Measurements from ENCODE around the gene CRKL. TPM values are rescaled to one million over a fixed set of nuclear protein-coding genes. Genes with fewer than 3 reads are reported as not detected.

Gene CRKL
- total RNA-seq, 1 donor from 2014 or later: 37.1 TPM

DNA sequence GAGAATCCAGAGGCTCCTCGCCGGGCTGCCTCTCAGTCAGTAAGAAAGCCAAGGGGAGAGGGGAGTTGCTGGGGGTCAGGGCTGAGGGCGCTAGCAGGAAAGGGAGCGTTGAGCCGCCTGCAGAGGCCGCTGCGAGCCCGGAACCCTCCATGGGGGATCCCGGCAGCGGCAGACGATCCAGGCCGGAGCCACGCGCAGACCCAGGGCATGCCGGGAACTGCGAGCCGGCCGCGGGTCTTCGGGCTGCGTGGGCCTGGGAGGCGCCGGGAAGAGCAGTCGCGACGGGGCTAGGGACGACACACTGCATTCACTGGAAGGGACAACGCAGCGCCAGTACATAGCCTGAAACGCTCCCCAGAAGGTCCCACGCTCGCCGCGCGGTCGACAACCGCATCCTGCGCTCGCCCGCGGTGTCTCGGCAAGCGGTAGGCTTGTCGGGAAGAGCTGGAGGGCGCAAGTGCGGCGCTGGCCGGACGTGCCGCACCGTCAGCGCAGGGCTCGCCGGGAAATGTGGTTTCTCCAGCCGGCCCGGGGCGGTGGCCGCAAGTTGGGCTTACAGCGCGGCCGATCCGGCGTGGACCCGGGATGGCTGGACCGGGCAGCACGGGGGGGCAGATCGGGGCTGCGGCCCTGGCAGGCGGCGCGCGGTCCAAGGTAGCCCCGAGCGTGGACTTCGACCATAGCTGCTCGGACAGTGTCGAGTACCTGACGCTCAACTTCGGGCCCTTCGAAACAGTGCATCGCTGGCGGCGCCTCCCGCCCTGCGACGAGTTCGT is 64.8 kb downstream of the CRKL start, which contains the start of gene LZTR1:
Gene LZTR1, plus strand, starts transcription at position 511 of the 776 bp plus-strand sequence. Its CDS starts 75 bp downstream, at position 586.
- DNase-seq (ENCODE audit: low spot score): peak; percentile 90

- no peak for DNase-seq (ENCODE audit: low spot score)
Measured at GRCh38 chr22:20982563-20982882, 65.3 kb downstream of the CRKL start.

- no peak for DNase-seq (ENCODE audit: low spot score)
Measured at GRCh38 chr22:20983081-20983771, 66.0 kb downstream of the CRKL start.

- DNase-seq (ENCODE audit: low spot score): no peak
Measured at GRCh38 chr22:20985720-20986119, 68.5 kb downstream of the CRKL start.

- no peak for DNase-seq (ENCODE audit: low spot score)
Measured at GRCh38 chr22:20986365-20986764, 69.2 kb downstream of the CRKL start.

DNA sequence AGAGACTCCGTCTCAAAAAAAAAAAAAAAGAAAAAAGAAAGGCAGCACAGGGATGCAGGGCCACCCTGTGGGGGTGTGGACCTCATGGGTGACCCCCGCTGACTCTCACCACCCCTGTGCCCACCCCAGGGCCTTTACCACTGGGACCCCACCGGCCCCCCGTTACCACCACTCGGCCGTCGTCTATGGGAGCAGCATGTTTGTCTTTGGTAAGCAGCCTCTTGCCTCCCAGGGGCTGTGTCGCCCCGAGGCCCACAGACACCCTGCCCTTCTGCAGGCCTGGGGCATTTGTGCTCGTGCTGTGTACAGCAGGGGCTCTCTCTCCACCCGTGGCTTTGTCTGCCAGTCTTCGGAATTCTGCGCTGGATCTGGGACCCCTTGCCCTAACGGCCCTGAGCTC is 70.2 kb downstream of the CRKL start:
- no peak for DNase-seq (ENCODE audit: low spot score)

DNA sequence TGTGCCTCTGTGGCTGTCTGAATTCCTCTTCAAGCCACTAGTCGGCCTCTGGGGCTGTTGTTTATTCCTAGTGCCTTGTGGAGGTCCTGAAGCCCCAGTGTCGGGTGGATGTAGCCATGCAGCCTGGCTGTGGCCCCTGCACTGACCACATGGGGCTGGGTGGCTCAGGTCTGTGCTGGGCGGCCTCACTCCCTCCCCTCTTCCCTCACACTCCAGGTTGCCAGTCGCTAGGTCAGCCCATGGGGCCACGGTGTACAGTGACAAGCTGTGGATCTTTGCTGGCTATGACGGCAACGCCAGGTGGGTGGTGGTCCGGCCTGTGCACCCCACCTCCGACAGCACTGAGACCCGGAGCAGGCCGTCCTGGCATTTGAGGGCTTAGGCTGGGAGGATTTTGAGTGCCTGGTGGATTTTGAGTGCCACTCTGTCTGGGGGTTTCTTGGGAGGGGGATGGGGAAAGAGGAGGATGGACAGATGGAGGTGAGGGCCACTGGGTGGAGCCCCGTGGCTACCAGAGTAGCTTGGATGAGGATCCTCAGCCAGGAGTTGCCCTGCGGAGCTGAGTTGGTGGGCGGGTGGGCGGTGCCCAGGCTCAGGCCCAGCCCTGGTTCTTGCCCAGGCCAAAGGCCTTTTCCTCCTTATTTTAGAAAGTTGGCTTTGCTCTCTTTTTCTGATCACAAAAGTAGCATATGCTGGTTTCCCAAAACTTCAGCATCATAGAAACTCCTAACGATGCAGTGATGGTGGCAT is 71.5 kb downstream of the CRKL start:
- DNase-seq (ENCODE audit: low spot score): no peak

- no peak for DNase-seq (ENCODE audit: low spot score)
Measured at GRCh38 chr22:20989323-20990138, 72.3 kb downstream of the CRKL start.

- no peak for DNase-seq (ENCODE audit: low spot score)
Measured at GRCh38 chr22:20990184-20991180, 73.3 kb downstream of the CRKL start.

GRCh38 chr22:20991252-20992055 is 74.2 kb downstream of the CRKL start:
- no peak for DNase-seq (ENCODE audit: low spot score)

DNA sequence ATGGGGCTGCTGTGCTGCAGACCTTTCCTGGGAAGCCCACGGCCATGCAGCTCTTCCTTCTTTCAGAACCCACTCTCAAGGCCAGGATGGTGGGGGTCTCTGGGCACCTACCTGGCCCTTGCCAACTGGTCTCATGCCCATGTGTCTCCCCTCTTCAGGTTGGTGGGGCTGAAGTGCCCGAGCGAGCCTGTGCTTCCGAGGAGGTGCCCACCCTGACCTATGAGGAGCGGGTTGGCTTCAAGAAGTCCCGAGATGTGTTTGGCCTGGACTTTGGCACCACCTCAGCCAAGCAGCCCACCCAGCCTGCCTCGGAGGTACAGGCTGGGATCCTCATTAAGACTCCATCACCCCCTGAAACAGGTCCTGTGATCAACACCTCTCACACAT is 74.8 kb downstream of the CRKL start:
- no peak for DNase-seq (ENCODE audit: low spot score)

DNA sequence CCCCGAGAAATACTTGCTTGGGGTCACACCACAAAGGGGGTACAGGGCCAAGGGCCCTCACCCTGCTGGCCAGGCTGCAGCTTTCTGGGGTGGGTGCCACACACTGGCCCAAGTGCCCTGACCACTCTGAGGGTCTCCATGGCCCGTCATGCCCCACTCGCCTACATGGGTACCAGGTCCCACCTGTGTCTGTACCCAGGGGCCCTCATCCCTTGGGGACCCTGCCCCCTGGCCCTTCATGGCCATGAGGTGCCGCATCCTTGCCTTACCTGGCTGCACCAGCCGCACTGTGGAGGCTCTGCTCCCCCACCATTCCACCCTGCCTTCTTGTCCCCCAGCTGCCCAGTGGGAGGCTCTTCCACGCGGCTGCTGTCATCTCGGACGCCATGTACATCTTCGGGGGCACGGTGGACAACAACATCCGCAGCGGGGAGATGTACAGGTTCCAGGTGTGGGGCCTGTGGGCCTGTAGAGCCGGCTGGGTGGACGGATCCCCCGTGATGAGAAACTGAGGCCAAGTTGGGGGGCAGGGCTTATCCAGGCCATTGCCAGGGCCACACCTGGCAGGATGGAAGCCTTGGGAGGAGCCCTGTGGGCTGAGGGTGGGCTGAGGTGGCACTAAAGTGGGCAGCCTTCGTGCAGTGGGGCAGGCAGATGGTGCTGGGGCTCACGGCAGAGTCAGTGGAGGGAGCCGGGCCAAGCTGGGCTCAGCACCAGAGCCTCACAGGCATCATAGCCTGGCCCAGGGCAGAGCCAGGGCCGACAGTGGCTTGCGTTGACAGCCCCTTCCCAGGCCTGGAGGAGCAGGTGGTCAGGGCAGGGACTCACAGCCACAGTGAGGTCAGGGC is 75.5 kb downstream of the CRKL start:
- no peak for DNase-seq (ENCODE audit: low spot score)

- no peak for DNase-seq (ENCODE audit: low spot score)
Measured at GRCh38 chr22:20993304-20994127, 76.3 kb downstream of the CRKL start.

GRCh38 chr22:20994128-20994901 is 77.1 kb downstream of the CRKL start:
- DNase-seq (ENCODE audit: low spot score): no peak

DNA sequence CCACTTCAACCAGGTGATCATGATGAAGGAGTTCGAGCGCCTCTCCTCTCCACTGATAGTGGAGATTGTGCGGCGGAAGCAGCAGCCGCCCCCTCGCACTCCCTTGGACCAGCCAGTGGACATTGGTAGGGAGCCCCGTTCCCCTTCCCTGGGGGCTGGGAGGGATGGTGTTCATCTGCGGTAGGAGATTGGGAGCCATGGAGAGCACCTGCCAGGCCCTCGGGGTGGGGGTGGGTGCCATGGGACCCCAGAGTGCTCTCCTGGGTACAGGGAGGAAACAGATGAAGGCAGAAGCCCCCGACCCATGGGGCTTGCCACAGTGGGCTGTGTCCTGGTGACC is 77.7 kb downstream of the CRKL start:
- DNase-seq (ENCODE audit: low spot score): no peak

- DNase-seq (ENCODE audit: low spot score): no peak
Measured at GRCh38 chr22:20995329-20996030, 78.3 kb downstream of the CRKL start.

All from umbilical cord (tissue), 2 donors.